Right lobe of liver (tissue), 6 donors: ENCODE data around the gene TRAF4. TPM values are rescaled to one million over a fixed set of nuclear protein-coding genes. Genes with fewer than 3 reads are reported as not detected.

Experiments
- ATAC-seq, 4 donors: fragments of 200-7000 bp; cut with Tn5 transposase; one replicate each; pipeline ENCODE4 v1.9.1; 2020; ENCODE audit warnings: mild to moderate bottlenecking in 4 of 4, moderate library complexity in 4 of 4
- DNase-seq, 3 donors: peaks; one replicate each; pipeline ENCODE4 v3.0.0-alpha.2; 2020
- H3K27ac ChIP-seq, 3 donors: fragments of 200-600 bp; one replicate each; pipeline ENCODE4 v1.8.0; 2022
- H3K27me3 ChIP-seq, 2 donors: fragments of 200-600 bp; one replicate each; pipeline ENCODE4 v1.8.0; 2022
- H3K36me3 ChIP-seq, 4 donors: fragments of 200-600 bp; sonication (generic) in 1 of 4; one replicate each; pipeline versions ENCODE4 v1.5.1 to v1.8.0; 2017 to 2022; ENCODE audit warnings: control low read depth in 1 of 4
- H3K4me1 ChIP-seq, 4 donors: fragments of 200-600 bp; sonication (generic) in 1 of 4; one replicate each; pipeline versions ENCODE4 v1.5.1 to v1.8.0; 2017 to 2022; ENCODE audit warnings: control low read depth in 1 of 4
- H3K4me3 ChIP-seq, 3 donors: fragments of 200-600 bp; one replicate each; pipeline ENCODE4 v1.8.0; 2022
- H3K9me3 ChIP-seq, 4 donors: fragments of 200-600 bp; sonication (generic) in 1 of 4; one replicate each; pipeline versions ENCODE4 v1.5.1 to v1.8.0; 2017 to 2022; ENCODE audit warnings: control low read depth in 1 of 4
- CTCF ChIP-seq, 4 donors: fragments of 200-600 bp in 3 of 4; fragments of 450-650 bp in 1 of 4; IDR thresholded peaks; one replicate each; pipeline versions ENCODE4 v1.5.1 to v1.8.0; 2016 to 2022; ENCODE audit warnings: antibody characterized with exemption in 4 of 4, mild to moderate bottlenecking in 2 of 4
- POLR2A ChIP-seq: fragments of 450-650 bp; IDR thresholded peaks from one replicate; pipeline ENCODE4 v1.6.1; 2017; ENCODE audit warnings: antibody characterized with exemption, mild to moderate bottlenecking
- WGBS: methylation state at CpG from one replicate; pipeline ENCODE4 v1.1.6; 2018; ENCODE audit warnings: low coverage, low lambda C conversion rate; ENCODE audit not compliant: insufficient coverage; ENCODE audit errors: missing lambda C conversion rate; 5-methylcytosine and 5-hydroxymethylcytosine counted together
- intact Hi-C, 2 donors: fragments of 100-400 bp; cut with DNase I; formaldehyde crosslinking; loops; one replicate each; pipeline versions ENCODE4 v1.11.2 to v1.14.1; 2022
- total RNA-seq, 6 experiments: library from RNA; depleted of rRNA in 2 of 6; stranded (reverse); fragments of >200 nt in 2 of 6; fragmentation: NEBNext Ultra II Directional in 3 of 6; extraction: Animal tissue kit (Norgen Biotek cat#: 25700) in 3 of 6; gene quantifications; one replicate each; pipeline versions ENCODE4 v1.1.0 to v1.2.4, GENCODE V29; 2016 to 2023
- donor health status: DM: no; HTN: yes; CAD: no.
- donor health status: DM: no; HTN: no; CAD: no.
- donor health status: DM: no; HTN: no; CAD: no.
- donor health status: DM: no; HTN: yes; CAD: no.
- donor health status: DM: no; HTN: yes; CAD: no.

The TRAF4 gene
- total RNA-seq, 6 experiments from 2014 or later: 26.4 to 55.2 (median 42.3) TPM

- no peak overlapping the region for H3K4me3 ChIP-seq
- no peak for DNase-seq
- H3K27me3 ChIP-seq: no peaks in the 10 kb centered on the region
- intact Hi-C loops: loop anchor here (10.0 kb wide), 1 partner anchor 159 kb away; no protein-coding TSS in a partner anchor
- peaks cover 0 to 20% (median 5%) of the 10 kb centered on the region in 4 donors for H3K36me3 ChIP-seq
- H3K9me3 ChIP-seq: no peaks in the 10 kb centered on the region
- TF ChIP-seq POLR2A (no peak), CTCF (IDR thresholded peaks at IDR 0.05) (no peak)
- WGBS: 75% methylated on average over 2 of the region's 7 CpGs
- H3K4me1 ChIP-seq: no peaks in the 10 kb centered on the region
- H3K27ac ChIP-seq: no peak overlapping the region
- ATAC-seq: no peak
Measured at GRCh38 chr17:28755486-28755885, 11.7 kb downstream of the TRAF4 start.

GRCh38 chr17:28756049-28756804 lies 12.4 kb downstream of the TRAF4 start:
- Histone ChIP-seq H3K27me3 (no peaks in the 10 kb centered on the region), H3K4me1 (peaks cover 0 to 5% (median 0%) of the 10 kb centered on the region in 4 donors), H3K9me3 (no peaks in the 10 kb centered on the region), H3K36me3 (peaks cover 0 to 12% (median 3%) of the 10 kb centered on the region in 4 donors), H3K4me3 (no peak overlapping the region), H3K27ac (no peak overlapping the region)
- no peak for TF ChIP-seq POLR2A
- no peak for TF ChIP-seq CTCF (IDR thresholded peaks at IDR 0.05)
- intact Hi-C loops: loop anchor here (10.0 kb wide), 1 partner anchor 159 kb away; no protein-coding TSS in a partner anchor
- 68% methylated on average over 5 of the region's 5 CpGs for WGBS
- peak in 1 of 4 donors; percentile 16 for ATAC-seq
- DNase-seq: no peak

- ATAC-seq: no peak
- Histone ChIP-seq H3K4me1 (peaks cover 0 to 11% (median 0%) of the 10 kb centered on the region in 4 donors), H3K27me3 (no peaks in the 10 kb centered on the region), H3K4me3 (no peak overlapping the region), H3K27ac (no peak overlapping the region), H3K36me3 (peaks cover 0 to 7% (median 0%) of the 10 kb centered on the region in 4 donors), H3K9me3 (no peaks in the 10 kb centered on the region)
- WGBS: 87% methylated on average over 3 of the region's 32 CpGs
- intact Hi-C loops: loop anchor here (10.0 kb wide), 1 partner anchor 156 kb away; no protein-coding TSS in a partner anchor
- no peak for DNase-seq
- no peak for TF ChIP-seq POLR2A
- no peak for TF ChIP-seq CTCF (IDR thresholded peaks at IDR 0.05)
Measured at GRCh38 chr17:28758411-28759121, 14.8 kb downstream of the TRAF4 start.

GRCh38 chr17:28759256-28759865 lies 15.6 kb downstream of the TRAF4 start:
- peaks cover 0 to 9% (median 0%) of the 10 kb centered on the region in 4 donors for H3K36me3 ChIP-seq
- 89% methylated on average over 5 of the region's 18 CpGs for WGBS

More at GRCh38 chr17:28759256-28759865, 15.6 kb downstream of the TRAF4 start:
- Histone ChIP-seq H3K4me3 (no peak overlapping the region), H3K27me3 (no peaks in the 10 kb centered on the region), H3K9me3 (no peaks in the 10 kb centered on the region), H3K4me1 (peaks cover 0 to 11% (median 0%) of the 10 kb centered on the region in 4 donors), H3K27ac (no peak overlapping the region)
- ATAC-seq: peak in 1 of 4 donors; percentile 15
- TF ChIP-seq POLR2A (no peak), CTCF (IDR thresholded peaks at IDR 0.05) (no peak)
- DNase-seq: no peak
- intact Hi-C loops: loop anchor here (10.0 kb wide), 1 partner anchor 155 kb away; no protein-coding TSS in a partner anchor
